OCI-M1 (cell line): Measurements from ENCODE around the gene BTNL2.
"Not testable (repeated sequence)": the region's sequence is repeated elsewhere in the genome, so short reads cannot be mapped to it uniquely, and the experiment has no call there.

Experiments used
- DNase-seq: peaks from one replicate; lab custom pipeline; 2025; lab: John Stamatoyannopoulos, UW

BTNL2 gene

DNA sequence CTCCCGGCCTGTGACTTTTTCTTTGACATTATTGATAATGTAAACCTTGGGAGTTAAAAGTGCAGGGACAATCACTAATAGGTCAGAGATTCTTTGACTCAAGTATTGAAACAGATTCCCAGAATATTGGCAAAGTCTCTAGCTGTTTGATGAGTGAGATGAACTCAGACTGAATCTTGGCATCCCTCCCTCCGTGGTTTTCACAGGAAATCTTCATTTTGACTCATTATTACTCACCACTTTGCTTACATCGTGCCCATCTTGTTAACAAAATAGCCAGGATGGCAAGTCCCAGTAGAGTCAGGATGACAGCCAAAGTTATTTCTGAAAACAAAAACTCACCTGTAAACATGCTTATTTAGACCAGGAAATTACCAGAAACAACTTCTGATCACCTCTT lies 37.3 kb downstream of the BTNL2 start:
- no peak for DNase-seq

DNA sequence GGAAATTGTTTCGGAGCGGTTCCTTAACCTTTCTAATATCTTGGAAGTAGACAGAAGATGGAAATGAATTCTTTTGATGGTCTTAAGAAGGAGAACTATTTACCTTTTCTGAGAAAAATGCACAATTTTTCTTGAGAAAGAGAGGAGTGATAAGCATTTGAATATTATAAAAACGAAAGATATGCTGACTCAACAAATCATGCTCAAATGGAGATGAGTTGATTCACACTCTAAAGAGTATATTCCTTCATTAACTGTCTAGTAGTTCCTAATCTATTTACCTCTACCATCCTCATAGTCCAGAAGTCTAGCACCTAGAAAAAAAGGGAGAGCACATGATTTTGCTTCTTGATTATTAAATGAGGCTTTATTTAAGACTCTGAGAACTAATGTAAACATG lies 39.3 kb downstream of the BTNL2 start:
- no peak for DNase-seq

DNA sequence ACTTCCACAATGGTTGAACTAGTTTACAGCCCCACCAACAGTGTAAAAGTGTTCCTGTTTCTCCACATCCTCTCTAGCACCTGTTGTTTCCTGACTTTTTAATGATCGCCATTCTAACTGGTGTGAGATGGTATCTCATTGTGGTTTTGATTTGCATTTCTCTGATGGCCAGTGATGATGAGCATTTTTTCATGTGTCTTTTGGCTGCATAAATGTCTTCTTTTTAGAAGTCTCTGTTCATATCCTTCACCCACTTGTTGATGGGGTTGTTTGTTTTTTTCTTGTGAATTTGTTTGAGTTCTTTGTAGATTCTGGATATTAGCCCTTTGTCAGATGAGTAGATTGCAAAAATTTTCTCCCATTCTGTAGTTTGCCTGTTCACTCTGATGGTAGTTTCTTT lies 47.8 kb downstream of the BTNL2 start:
- DNase-seq, result not testable (repeated sequence)

GRCh38 chr6:32358548-32358947 lies 48.4 kb downstream of the BTNL2 start:
- DNase-seq, result not testable (repeated sequence)

DNA sequence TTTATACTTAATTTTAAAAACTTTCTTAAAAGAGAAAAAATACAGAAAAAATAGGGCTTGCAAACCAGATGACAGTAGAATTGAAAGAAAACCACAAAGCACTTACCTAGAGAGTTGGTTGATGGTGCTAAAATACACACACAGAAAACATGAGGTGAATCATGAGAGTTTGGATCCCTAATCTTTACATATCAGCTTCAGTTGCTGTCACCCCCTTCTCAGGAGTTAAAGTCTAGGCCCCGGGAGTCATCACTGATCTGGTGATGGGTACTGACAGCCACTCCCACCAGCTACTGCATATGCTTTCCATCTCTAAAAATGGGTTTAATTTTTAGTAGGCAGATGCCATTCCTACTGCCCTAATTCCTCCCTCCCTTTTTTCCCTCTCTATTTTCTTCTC lies 52.0 kb downstream of the BTNL2 start:
- no peak for DNase-seq

DNA sequence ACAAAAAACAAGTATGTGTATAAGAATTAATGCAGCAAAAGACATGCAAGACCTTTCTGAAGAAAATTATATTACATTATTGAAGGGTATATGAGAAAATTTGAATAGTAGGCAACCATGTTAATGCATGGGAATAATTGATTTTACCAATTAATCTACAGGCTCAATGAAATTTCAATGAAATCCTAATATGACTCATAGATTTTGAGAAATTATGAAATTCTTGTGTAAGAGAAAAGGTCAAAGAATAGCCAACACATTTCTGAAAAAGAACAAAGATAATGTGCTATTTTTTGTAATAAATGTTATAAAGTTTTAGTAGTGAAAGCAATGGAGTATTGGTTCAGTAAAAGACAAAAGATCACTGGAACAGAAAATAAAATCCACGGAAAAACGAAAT lies 53.6 kb downstream of the BTNL2 start:
- no peak for DNase-seq
